Fibroblast of lung (primary cell): Measurements from ENCODE around the gene NCSTN. TPM values are rescaled to one million over a fixed set of nuclear protein-coding genes. Genes with fewer than 3 reads are reported as not detected.

Experiments
- DNase-seq, 2 donors: peaks; one replicate each; pipeline versions ENCODE4 v3.0.0 to v3.0.0-alpha.2; 2010; ENCODE audit warnings: low read depth in 2 of 2
- H2AFZ ChIP-seq: 2 replicates; pipeline ENCODE4 v1.5.1; 2012; ENCODE audit warnings: low read length, control low read depth, inconsistent platforms
- H3K27ac ChIP-seq: 2 replicates; pipeline ENCODE4 v1.5.1; 2011; ENCODE audit warnings: low read length, control low read depth; ENCODE audit not compliant: insufficient read depth
- H3K27me3 ChIP-seq: 2 replicates; pipeline ENCODE4 v1.5.1; 2011; ENCODE audit warnings: mild to moderate bottlenecking, low read length; ENCODE audit not compliant: control insufficient read depth, insufficient read depth
- H3K36me3 ChIP-seq: 2 replicates; pipeline ENCODE4 v1.5.1; 2011; ENCODE audit warnings: low read length; ENCODE audit not compliant: control insufficient read depth, insufficient read depth
- H3K4me1 ChIP-seq: 2 replicates; pipeline ENCODE4 v1.5.1; 2011; ENCODE audit warnings: low read length; ENCODE audit not compliant: control insufficient read depth, insufficient read depth; ENCODE audit errors: extremely low read depth
- H3K4me2 ChIP-seq: 2 replicates; pipeline ENCODE4 v1.5.1; 2011; ENCODE audit warnings: low read length, control low read depth; ENCODE audit not compliant: insufficient read depth; ENCODE audit errors: extremely low read depth
- H3K4me3 ChIP-seq, 4 experiments: fragments of 200-600 bp in 1 of 4; sonication (generic) in 1 of 4; replicated peaks in 1 of 4; 2 replicates each; pipeline ENCODE4 v1.5.1; 2011 to 2016; ENCODE audit warnings: low read length in 4 of 4, low read depth in 3 of 4, mild to moderate bottlenecking in 3 of 4, control low read depth in 2 of 4, inconsistent platforms in 1 of 4, mixed read lengths in 1 of 4; ENCODE audit not compliant: insufficient read depth in 1 of 4; ENCODE audit errors: control extremely low read depth in 1 of 4
- H3K79me2 ChIP-seq: 2 replicates; pipeline ENCODE4 v1.5.1; 2012; ENCODE audit warnings: mild to moderate bottlenecking, low read length, inconsistent platforms; ENCODE audit not compliant: control insufficient read depth, insufficient read depth
- H3K9ac ChIP-seq: 2 replicates; pipeline ENCODE4 v1.5.1; 2011; ENCODE audit warnings: mild to moderate bottlenecking, low read length, control low read depth; ENCODE audit not compliant: insufficient read depth
- H3K9me3 ChIP-seq: 2 replicates; pipeline ENCODE4 v1.5.1; 2012; ENCODE audit warnings: low read depth, low read length; ENCODE audit not compliant: control insufficient read depth, insufficient read depth
- H4K20me1 ChIP-seq: 2 replicates; pipeline ENCODE4 v1.5.1; 2011; ENCODE audit warnings: low read length; ENCODE audit not compliant: control insufficient read depth, insufficient read depth; ENCODE audit errors: extremely low read depth
- EZH2 ChIP-seq: IDR thresholded peaks from 2 replicates; pipeline ENCODE4 v1.5.1; 2012; ENCODE audit warnings: low read length, control low read depth, mild to moderate bottlenecking; ENCODE audit errors: missing control alignments
- polyA plus RNA-seq, 2 donors: library from polyadenylated mRNA; depleted of rRNA in 1 of 2; stranded (reverse) in 1 of 2; unstranded in 1 of 2; fragments of >200 nt; gene quantifications; 2 replicates each; pipeline ENCODE4 v1.2.1, GENCODE V29; 2011 to 2012; ENCODE audit warnings: missing spikeins in 1 of 2
- total RNA-seq: library from RNA; depleted of rRNA; stranded (reverse); fragments of >200 nt; gene quantifications from 2 replicates; pipeline ENCODE4 v1.2.1, GENCODE V29; 2014
- TF ChIP-seq, protein P1 (sequence below), 2 donors: IDR thresholded peaks in 1 of 2; conservative IDR thresholded peaks in 1 of 2; 1 replicate in 1 of 2; 2 replicates in 1 of 2; pipeline ENCODE4 v1.5.1; 2011 to 2012; ENCODE audit warnings: low read length in 2 of 2, control low read depth in 1 of 2, inconsistent platforms in 1 of 2, low read depth in 1 of 2, mild to moderate bottlenecking in 1 of 2

NCSTN gene
- total and polyA plus RNA-seq, 2 donors (not counting 1 experiment from before 2014, with no cell fraction given) = 97.1 to 188 TPM

DNA sequence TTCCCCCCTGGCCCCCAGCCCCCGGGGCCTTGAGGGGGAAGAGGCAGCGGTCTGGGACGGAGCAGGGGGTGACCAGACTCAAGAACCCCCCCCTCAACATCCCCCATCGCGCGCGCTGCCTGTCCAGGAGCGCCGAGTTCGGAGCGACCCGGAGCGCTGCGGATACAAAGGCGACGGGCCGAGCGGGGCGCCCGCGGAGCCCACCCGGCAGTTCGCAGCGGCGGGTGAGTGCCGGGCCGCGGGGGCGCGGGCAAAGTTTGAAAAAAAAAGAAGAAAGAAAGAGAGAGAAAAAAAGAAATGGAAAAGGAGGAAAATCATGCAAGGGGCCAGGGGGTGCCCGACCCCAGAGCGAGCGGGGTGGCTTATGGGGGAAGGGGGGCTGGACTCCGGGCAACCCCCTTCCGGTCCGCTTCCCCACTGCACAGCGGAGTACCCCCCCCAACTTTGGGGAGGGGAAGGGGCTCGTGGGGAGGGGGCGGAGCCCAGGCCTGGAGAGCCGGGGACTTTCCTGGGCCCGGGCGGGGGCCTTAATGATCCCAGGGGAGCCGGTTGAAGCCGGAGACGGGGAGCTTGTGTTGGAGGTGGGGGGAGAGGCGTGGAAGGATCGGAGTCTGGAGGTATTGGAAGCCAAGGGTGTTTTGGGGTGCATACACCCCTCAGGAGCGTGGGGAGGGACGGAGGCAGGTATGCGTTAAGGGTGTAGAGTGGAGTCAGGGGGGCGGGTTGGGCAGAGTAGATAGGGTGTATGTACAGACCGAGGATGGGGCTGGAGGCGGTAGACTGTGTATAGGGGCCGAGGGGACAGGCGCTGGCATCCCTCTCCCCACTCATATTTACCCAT, 57.7 kb downstream of the NCSTN start:
- Histone ChIP-seq H3K36me3 (no peaks in the 10 kb centered on the region), H2AFZ (no peak overlapping the region), H3K9me3 (no peaks in the 10 kb centered on the region), H3K79me2 (no peaks in the 10 kb centered on the region), H3K27me3 (peaks cover 40% of the 10 kb centered on the region), H3K4me2 (no peak overlapping the region), H3K9ac (no peak overlapping the region), H4K20me1 (no peaks in the 10 kb centered on the region), H3K27ac (no peak overlapping the region), H3K4me1 (no peaks in the 10 kb centered on the region), H3K4me3 (peak overlapping the region in 1 of 4 experiments; percentile 50)
- peak; percentile 71 for TF ChIP-seq EZH2
- TF ChIP-seq, protein P1, sequence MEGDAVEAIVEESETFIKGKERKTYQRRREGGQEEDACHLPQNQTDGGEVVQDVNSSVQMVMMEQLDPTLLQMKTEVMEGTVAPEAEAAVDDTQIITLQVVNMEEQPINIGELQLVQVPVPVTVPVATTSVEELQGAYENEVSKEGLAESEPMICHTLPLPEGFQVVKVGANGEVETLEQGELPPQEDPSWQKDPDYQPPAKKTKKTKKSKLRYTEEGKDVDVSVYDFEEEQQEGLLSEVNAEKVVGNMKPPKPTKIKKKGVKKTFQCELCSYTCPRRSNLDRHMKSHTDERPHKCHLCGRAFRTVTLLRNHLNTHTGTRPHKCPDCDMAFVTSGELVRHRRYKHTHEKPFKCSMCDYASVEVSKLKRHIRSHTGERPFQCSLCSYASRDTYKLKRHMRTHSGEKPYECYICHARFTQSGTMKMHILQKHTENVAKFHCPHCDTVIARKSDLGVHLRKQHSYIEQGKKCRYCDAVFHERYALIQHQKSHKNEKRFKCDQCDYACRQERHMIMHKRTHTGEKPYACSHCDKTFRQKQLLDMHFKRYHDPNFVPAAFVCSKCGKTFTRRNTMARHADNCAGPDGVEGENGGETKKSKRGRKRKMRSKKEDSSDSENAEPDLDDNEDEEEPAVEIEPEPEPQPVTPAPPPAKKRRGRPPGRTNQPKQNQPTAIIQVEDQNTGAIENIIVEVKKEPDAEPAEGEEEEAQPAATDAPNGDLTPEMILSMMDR (conservative IDR thresholded peaks at IDR 0.05 in 1 of 2, IDR thresholded peaks at IDR 0.05 in 1 of 2; ENCODE audit: low read depth in 1 of 2, low read length in 2 of 2) = no peak
- peak in 1 of 2 donors; percentile 6 for DNase-seq

DNA sequence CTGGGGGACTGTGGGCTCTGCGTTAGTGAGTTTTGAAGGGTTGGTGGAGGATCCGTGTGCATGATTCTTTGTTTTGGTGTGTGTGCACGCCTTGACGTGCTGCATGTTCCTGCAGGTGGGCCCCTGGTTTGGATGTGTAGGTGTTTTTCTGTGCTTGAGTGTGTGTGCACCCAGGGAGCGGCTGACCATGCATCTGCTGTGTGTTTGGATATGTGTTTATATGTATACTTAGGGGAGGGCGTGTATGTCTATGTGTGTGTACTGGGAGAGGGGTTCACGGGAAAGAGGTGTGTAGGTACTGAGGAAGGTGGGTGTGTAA, 58.3 kb downstream of the NCSTN start:
- Histone ChIP-seq H3K4me3 (peak overlapping the region in 1 of 4 experiments; percentile 50), H3K36me3 (no peaks in the 10 kb centered on the region), H3K4me2 (no peak overlapping the region), H3K79me2 (no peaks in the 10 kb centered on the region), H3K27me3 (peaks cover 40% of the 10 kb centered on the region), H3K9ac (no peak overlapping the region), H3K27ac (no peak overlapping the region), H2AFZ (no peak overlapping the region), H3K4me1 (no peaks in the 10 kb centered on the region), H3K9me3 (no peaks in the 10 kb centered on the region), H4K20me1 (no peaks in the 10 kb centered on the region)
- TF ChIP-seq, protein P1 (conservative IDR thresholded peaks at IDR 0.05 in 1 of 2, IDR thresholded peaks at IDR 0.05 in 1 of 2; ENCODE audit: low read depth in 1 of 2, low read length in 2 of 2) = no peak
- peak; percentile 70 for TF ChIP-seq EZH2
- no peak for DNase-seq

DNA sequence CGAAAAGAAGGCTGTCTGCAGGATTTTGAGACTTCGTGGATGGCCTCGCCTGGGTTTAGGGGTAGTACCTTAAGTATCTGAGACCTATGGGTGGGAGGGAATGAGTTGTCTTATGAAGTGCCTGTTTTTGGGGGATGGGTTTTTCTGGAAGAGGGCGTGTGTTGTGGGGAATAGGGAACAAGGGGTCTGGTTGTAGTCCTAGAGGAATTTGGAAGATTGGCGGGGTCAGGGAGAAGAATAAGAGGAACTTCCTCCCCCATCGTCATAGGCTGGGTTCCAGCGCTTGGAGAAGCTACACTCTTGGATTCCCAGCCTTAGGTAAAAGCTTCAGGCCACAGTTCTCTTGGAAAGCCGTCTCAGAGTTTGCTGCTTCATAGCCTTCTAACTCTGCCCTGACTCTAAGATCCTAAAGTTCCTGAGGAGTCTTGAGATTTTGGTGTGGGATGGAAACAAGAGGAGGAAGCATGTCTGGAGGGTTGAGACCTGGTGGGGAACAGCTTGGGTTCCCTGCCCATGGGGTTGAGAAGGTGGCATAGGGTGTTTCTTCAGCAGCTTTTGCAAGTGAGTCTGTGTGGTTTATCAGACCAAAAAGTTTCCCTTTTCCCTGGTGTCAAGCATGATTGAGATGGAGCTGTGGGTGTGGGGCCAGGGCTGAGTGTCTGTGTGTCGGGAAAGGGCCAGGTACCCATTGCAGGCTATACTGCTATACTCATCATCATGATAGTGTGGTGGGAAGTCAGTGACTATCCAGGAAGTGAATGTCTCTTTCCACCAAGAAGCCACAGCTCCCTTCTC, 59.0 kb downstream of the NCSTN start:
- H3K27me3 ChIP-seq = peaks cover 40% of the 10 kb centered on the region
- H3K4me2 ChIP-seq = no peak overlapping the region
- no peaks in the 10 kb centered on the region for H3K9me3 ChIP-seq
- H3K79me2 ChIP-seq = no peaks in the 10 kb centered on the region
- no peaks in the 10 kb centered on the region for H3K4me1 ChIP-seq
- H3K36me3 ChIP-seq = no peaks in the 10 kb centered on the region
- H4K20me1 ChIP-seq = no peaks in the 10 kb centered on the region
- H2AFZ ChIP-seq = no peak overlapping the region
- no peak overlapping the region for H3K4me3 ChIP-seq
- no peak for TF ChIP-seq EZH2
- TF ChIP-seq, protein P1 (conservative IDR thresholded peaks at IDR 0.05 in 1 of 2, IDR thresholded peaks at IDR 0.05 in 1 of 2; ENCODE audit: low read depth in 1 of 2, low read length in 2 of 2) = no peak
- no peak overlapping the region for H3K27ac ChIP-seq
- no peak for DNase-seq
- H3K9ac ChIP-seq = no peak overlapping the region
